Lower lobe of right lung (tissue), 2 donors: Measurements from ENCODE around the gene SLC8A3. TPM values are rescaled to one million over a fixed set of nuclear protein-coding genes. Genes with fewer than 3 reads are reported as not detected.

Experiments used
- ATAC-seq, 2 donors: fragments of 200-7000 bp; cut with Tn5 transposase; one replicate each; pipeline ENCODE4 v1.9.1; 2020 to 2022; ENCODE audit warnings: mild to moderate bottlenecking in 2 of 2, moderate library complexity in 2 of 2
- DNase-seq: peaks from one replicate; pipeline ENCODE4 v3.0.0-alpha.2; 2020
- H3K27ac ChIP-seq: fragments of 200-600 bp; one replicate; pipeline ENCODE4 v1.8.0; 2022
- H3K27me3 ChIP-seq: fragments of 200-600 bp; one replicate; pipeline ENCODE4 v1.8.0; 2022; ENCODE audit warnings: low read depth
- H3K36me3 ChIP-seq: fragments of 200-600 bp; one replicate; pipeline ENCODE4 v1.8.0; 2022; ENCODE audit warnings: mild to moderate bottlenecking
- H3K4me1 ChIP-seq: fragments of 200-600 bp; one replicate; pipeline ENCODE4 v1.8.0; 2022
- H3K4me3 ChIP-seq: fragments of 200-600 bp; one replicate; pipeline ENCODE4 v1.8.0; 2022; ENCODE audit warnings: mild to moderate bottlenecking
- H3K9me3 ChIP-seq: fragments of 200-600 bp; one replicate; pipeline ENCODE4 v1.8.0; 2022
- CTCF ChIP-seq: fragments of 200-600 bp; IDR thresholded peaks from one replicate; pipeline ENCODE4 v1.8.0; 2022; ENCODE audit warnings: antibody characterized with exemption, mild to moderate bottlenecking
- intact Hi-C: fragments of 100-400 bp; cut with DNase I; formaldehyde crosslinking; loops from one replicate; pipeline ENCODE4 v1.11.0; 2022
- total RNA-seq: library from RNA; stranded (reverse); fragmentation: NEBNext Ultra II Directional; extraction: Animal tissue kit (Norgen Biotek cat#: 25700); gene quantifications from one replicate; pipeline ENCODE4 v1.2.1, GENCODE V29; 2021
- donor health status: DM: no; HTN: yes; CAD: no; lungs with severe emphysema.

Gene SLC8A3
- total RNA-seq, 1 donor from 2014 or later = 1.9 TPM

GRCh38 chr14:70192915-70193314 lies 4.2 kb upstream of the SLC8A3 start:
- TF ChIP-seq CTCF = no peak

GRCh38 chr14:70190156-70190555 lies 1.4 kb upstream of the SLC8A3 start:
- H3K27me3 ChIP-seq = peaks cover 43% of the 10 kb centered on the region
- no peak for ATAC-seq
- H3K4me3 ChIP-seq = no peak overlapping the region
- no peak for DNase-seq
- H3K27ac ChIP-seq = no peak overlapping the region
- intact Hi-C loops = no loop called here
- no peak for TF ChIP-seq CTCF
- H3K9me3 ChIP-seq = no peaks in the 10 kb centered on the region
- peaks cover 17% of the 10 kb centered on the region for H3K4me1 ChIP-seq
- H3K36me3 ChIP-seq = no peaks in the 10 kb centered on the region

More at GRCh38 chr14:70192915-70193314, 4.2 kb upstream of the SLC8A3 start:
- Histone ChIP-seq H3K36me3 (no peaks in the 10 kb centered on the region), H3K9me3 (no peaks in the 10 kb centered on the region), H3K27me3 (peaks cover 39% of the 10 kb centered on the region), H3K27ac (no peak overlapping the region), H3K4me3 (no peak overlapping the region), H3K4me1 (peaks cover 13% of the 10 kb centered on the region)
- intact Hi-C loops = no loop called here
- DNase-seq = no peak
- ATAC-seq = no peak

GRCh38 chr14:70189456-70190077 lies 816 bp upstream of the SLC8A3 start:
- Histone ChIP-seq H3K9me3 (no peaks in the 10 kb centered on the region), H3K27me3 (peaks cover 43% of the 10 kb centered on the region), H3K36me3 (no peaks in the 10 kb centered on the region), H3K27ac (no peak overlapping the region), H3K4me1 (peaks cover 17% of the 10 kb centered on the region), H3K4me3 (peak overlapping the region; percentile 57)
- TF ChIP-seq CTCF = no peak
- ATAC-seq (no peak), DNase-seq (no peak)
- intact Hi-C loops = no loop called here

- Histone ChIP-seq H3K27ac (no peak overlapping the region), H3K27me3 (peaks cover 43% of the 10 kb centered on the region), H3K36me3 (no peaks in the 10 kb centered on the region), H3K9me3 (no peaks in the 10 kb centered on the region), H3K4me3 (peak overlapping the region; percentile 57), H3K4me1 (peaks cover 17% of the 10 kb centered on the region)
- intact Hi-C loops = no loop called here
- no peak for TF ChIP-seq CTCF
- DNase-seq (no peak), ATAC-seq (peak; percentile 19 to 32)
These were observed 461 bp downstream of the SLC8A3 start for GRCh38 chr14:70188322-70188658.

GRCh38 chr14:70186900-70187451 lies 1.8 kb downstream of the SLC8A3 start:
- ATAC-seq (peak in 1 of 2 donors; percentile 30), DNase-seq (no peak)
- H3K4me1 ChIP-seq = peaks cover 17% of the 10 kb centered on the region
- TF ChIP-seq CTCF = no peak
- H3K27ac ChIP-seq = no peak overlapping the region
- H3K27me3 ChIP-seq = peaks cover 35% of the 10 kb centered on the region
- no peaks in the 10 kb centered on the region for H3K36me3 ChIP-seq
- intact Hi-C loops = no loop called here
- H3K4me3 ChIP-seq = peak overlapping the region; percentile 57
- H3K9me3 ChIP-seq = no peaks in the 10 kb centered on the region
